PFSK-1 (cell line): Measurements from ENCODE around the gene MYCBPAP.

Experiments used
- FOXP2 ChIP-seq: optimal IDR thresholded peaks from 2 replicates; pipeline ENCODE3; 2011; ENCODE audit warnings: borderline replicate concordance, control low read depth, inconsistent platforms; ENCODE audit not compliant: insufficient read depth; ENCODE audit errors: extremely low read length, extremely low read depth
- POLR2AphosphoS5 ChIP-seq: IDR thresholded peaks from 2 replicates; pipeline ENCODE4 v1.6.1; 2012; ENCODE audit warnings: low read depth, mild to moderate bottlenecking, control low read depth, low read length, moderate library complexity
- SIN3A ChIP-seq: IDR thresholded peaks from 2 replicates; pipeline ENCODE4 v1.6.1; 2012; ENCODE audit warnings: mild to moderate bottlenecking, low read length, moderate library complexity, borderline replicate concordance; ENCODE audit not compliant: insufficient read depth
- TAF1 ChIP-seq: IDR thresholded peaks from 2 replicates; pipeline ENCODE4 v1.6.1; 2012; ENCODE audit warnings: low read length, control low read depth, borderline replicate concordance; ENCODE audit not compliant: insufficient read depth
- TF ChIP-seq, protein P1 (sequence below), 2 experiments: IDR thresholded peaks; 2 replicates each; pipeline versions ENCODE4 v1.6.1 to v1.8.0; 2011 to 2012; ENCODE audit warnings: low read depth in 2 of 2, low read length in 2 of 2, control low read depth in 1 of 2, inconsistent platforms in 1 of 2, mild to moderate bottlenecking in 1 of 2, moderate library complexity in 1 of 2; ENCODE audit not compliant: insufficient read depth in 1 of 2

MYCBPAP gene

DNA sequence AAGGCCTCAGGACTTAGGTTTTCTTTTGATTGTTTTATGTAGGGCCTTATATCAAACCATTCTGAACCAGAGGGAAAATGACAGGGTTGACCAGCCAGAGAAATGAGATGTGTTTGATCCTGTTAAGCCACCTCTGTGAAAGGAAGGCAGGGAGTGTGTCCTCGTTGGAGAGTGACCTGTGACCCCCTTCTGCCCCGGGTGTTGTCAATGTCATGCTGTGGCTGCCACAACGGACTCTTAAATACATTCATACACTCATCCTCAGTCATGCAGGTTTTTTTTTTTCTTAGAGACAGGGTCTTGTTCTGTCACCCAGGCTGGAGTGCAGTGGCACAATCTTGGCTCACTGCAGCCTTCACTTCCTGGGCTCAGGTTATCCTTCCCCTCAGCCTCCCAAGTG, 6.1 kb downstream of the MYCBPAP start:
- TF ChIP-seq, protein P1, sequence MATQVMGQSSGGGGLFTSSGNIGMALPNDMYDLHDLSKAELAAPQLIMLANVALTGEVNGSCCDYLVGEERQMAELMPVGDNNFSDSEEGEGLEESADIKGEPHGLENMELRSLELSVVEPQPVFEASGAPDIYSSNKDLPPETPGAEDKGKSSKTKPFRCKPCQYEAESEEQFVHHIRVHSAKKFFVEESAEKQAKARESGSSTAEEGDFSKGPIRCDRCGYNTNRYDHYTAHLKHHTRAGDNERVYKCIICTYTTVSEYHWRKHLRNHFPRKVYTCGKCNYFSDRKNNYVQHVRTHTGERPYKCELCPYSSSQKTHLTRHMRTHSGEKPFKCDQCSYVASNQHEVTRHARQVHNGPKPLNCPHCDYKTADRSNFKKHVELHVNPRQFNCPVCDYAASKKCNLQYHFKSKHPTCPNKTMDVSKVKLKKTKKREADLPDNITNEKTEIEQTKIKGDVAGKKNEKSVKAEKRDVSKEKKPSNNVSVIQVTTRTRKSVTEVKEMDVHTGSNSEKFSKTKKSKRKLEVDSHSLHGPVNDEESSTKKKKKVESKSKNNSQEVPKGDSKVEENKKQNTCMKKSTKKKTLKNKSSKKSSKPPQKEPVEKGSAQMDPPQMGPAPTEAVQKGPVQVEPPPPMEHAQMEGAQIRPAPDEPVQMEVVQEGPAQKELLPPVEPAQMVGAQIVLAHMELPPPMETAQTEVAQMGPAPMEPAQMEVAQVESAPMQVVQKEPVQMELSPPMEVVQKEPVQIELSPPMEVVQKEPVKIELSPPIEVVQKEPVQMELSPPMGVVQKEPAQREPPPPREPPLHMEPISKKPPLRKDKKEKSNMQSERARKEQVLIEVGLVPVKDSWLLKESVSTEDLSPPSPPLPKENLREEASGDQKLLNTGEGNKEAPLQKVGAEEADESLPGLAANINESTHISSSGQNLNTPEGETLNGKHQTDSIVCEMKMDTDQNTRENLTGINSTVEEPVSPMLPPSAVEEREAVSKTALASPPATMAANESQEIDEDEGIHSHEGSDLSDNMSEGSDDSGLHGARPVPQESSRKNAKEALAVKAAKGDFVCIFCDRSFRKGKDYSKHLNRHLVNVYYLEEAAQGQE (IDR thresholded peaks at IDR 0.05; ENCODE audit: insufficient read depth in 1 of 2, low read depth in 2 of 2, low read length in 2 of 2) = no peak
- TF ChIP-seq TAF1 (no peak), POLR2AphosphoS5 (no peak), SIN3A (no peak), FOXP2 (no peak)

DNA sequence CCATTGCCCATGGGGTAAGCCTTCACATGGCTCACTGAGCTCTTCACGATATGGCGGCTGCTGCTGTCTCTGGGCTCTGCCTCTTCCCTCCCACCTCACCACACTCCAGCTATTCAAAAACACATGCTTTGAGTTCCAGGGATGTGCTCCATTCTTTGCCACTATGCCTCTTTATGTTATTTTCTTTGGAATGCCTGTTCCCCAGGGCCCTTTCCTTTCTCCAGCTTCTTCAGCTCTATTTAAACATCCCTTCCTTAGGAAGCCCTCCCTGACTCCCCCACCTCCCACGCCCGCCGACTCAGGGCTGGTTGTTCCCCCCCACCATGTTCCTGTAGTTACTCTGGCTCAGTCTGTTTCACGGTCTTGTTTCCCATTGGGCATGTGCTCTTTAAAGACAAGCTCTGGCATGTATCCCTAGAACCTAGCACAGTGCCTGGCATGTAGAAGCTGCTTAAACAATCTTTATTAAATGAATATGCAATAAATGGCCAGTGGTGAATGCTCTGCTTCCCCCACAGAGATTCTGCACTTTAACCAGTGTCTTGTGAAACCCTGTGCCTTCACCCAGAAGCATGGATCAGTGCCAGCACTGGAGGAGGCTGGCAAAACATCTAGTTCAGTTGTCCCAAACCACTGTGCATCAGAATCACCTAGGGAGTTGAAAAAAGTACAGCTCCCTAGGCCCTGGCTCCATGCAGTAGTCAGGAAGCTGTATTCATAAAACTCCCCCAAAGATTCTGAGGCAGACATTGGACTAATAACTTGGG, 6.9 kb downstream of the MYCBPAP start:
- TF ChIP-seq FOXP2 (no peak), SIN3A (no peak), TAF1 (no peak), POLR2AphosphoS5 (no peak)
- TF ChIP-seq, protein P1 (IDR thresholded peaks at IDR 0.05; ENCODE audit: insufficient read depth in 1 of 2, low read depth in 2 of 2, low read length in 2 of 2) = no peak

DNA sequence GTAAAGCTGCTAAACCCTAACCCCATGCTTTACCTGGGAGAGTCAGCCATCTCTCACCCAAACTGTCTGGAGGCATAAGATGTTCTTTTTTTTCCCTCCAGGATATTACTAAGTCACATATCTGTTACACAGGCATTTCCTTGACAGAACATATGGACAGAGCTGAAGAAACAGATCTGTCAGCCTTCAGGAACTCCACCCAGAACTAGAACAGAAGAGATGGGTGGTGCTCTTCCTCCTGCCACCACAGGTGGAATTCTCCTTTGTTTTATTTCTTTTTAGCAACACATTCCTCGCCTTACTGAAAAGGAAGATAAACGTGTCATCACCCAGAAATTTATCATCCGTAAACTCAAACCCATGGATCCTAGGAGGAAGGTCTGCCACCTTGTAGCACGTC, 8.8 kb downstream of the MYCBPAP start:
- no peak for TF ChIP-seq TAF1
- TF ChIP-seq, protein P1 (IDR thresholded peaks at IDR 0.05; ENCODE audit: insufficient read depth in 1 of 2, low read depth in 2 of 2, low read length in 2 of 2) = no peak

DNA sequence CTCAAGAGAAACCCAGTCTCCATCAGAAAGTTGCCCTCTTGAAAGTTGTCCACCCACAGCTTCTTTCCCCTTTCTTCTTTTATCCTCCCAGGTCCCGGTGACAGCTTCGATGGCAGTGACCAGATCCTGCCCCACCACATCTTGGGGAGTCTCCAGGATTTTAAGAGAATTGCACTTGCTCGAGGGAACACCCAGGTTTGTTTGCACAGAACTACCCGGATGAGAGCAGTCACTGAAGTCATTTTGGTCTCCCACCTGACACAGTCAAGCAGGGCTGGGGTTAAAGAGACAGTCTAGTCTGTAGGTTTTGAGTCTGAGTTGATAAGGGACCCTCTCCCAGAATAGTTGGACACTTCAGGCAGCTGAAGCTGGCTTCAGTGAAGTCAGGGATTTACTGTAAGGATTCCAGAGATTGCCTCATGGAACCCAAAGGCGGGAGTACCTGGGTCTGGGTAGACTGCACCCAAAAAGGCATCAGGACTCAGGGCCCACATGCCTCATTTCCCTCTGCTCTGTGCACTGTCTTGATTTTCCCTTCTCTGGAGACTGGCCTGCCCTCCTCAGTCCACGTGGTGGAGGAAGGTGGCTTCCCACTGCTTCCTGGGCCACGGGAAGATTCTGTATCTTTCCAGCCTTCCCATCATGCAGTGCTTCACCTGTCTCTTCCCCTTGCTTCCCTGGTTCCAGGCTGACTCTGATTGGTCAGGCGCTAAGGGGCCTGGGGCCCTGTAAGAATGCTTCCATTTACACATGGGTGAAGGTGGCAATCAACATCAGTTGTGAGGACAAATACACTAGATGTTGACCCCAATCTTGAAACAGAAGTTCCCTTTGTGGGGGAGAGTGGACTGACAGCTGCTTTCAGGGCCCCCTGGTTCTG, 9.5 kb downstream of the MYCBPAP start:
- TF ChIP-seq, protein P1 (IDR thresholded peaks at IDR 0.05; ENCODE audit: insufficient read depth in 1 of 2, low read depth in 2 of 2, low read length in 2 of 2) = no peak
- no peak for TF ChIP-seq FOXP2
- no peak for TF ChIP-seq SIN3A
- no peak for TF ChIP-seq TAF1
- TF ChIP-seq POLR2AphosphoS5 = no peak
